ENCODE data around the gene WHRN.

WHRN gene

DNA sequence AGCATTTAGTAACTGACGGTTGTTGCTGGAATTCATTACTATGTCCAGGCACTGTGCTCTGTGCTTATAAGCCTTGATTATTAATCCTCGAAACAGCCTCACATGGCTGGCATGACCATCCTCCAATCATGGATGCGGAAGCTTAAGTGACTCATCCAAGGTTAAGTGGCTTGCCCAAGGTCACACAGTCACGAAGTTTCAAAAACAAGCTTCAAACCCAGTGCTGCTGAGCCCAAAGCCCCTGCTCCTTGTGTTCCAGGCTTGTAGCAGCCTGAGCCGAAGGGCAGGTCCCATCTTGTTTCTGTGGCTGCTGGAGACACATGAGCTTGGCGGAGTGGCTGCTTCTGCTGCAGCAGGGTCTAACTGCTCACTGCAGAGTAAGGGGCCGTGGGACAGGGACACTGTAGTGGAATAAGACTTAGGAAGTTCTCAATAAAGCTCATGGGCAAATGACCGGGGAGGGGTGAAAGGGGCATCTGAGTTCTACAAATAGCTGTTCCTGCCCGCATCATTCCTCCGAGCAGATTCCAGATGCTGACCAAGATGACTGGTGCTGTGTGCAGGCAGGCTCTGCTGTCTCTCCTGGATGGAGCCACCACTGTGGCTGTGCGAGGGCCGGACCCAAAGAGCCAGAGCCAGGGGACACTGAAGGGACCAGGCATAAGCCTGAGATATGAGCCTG, 32.4 kb downstream of the WHRN start:
- DNase-seq (ENCODE audit: low read depth, low spot score), result no peak

DNA sequence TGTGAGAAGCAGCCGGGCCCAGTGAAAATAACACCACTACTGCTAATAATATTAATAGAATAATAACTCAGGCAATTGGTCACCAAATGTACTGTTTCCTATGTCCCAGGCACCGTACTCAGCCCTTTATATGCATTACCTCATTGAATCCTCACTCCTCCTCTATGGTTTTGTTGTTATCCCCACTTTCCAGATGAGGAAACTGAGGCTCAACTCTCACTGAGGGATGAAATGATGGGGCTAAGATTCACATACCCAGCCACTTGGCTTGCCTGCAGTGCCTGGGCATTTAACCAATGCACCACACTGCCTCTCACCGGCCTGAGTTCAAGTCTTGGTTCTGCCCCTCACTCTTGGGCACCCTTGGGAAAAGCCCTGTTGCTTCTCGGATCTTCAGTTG, 34.1 kb downstream of the WHRN start:
- no peak for DNase-seq (ENCODE audit: low read depth, low spot score)

DNA sequence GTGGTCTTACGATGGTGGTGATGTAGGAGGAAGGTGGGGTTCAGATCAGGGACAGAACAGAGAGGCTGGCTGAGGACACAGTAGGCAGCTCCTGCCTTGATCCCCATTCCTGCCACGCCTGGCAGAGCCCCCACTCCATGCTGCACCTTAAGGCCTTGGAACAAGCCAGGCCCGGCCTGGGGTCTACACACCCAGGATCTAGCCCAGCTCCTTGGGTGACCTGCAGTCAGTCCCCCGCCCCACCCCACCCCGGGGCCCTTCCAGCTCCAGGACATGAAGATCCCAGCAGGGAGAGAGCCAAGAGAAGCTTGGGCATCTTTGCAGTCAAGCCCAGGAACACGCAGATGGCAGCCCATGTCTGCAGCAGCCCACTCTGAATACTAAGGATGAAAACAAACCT, 34.7 kb downstream of the WHRN start:
- no peak for DNase-seq (ENCODE audit: low read depth, low spot score)

DNA sequence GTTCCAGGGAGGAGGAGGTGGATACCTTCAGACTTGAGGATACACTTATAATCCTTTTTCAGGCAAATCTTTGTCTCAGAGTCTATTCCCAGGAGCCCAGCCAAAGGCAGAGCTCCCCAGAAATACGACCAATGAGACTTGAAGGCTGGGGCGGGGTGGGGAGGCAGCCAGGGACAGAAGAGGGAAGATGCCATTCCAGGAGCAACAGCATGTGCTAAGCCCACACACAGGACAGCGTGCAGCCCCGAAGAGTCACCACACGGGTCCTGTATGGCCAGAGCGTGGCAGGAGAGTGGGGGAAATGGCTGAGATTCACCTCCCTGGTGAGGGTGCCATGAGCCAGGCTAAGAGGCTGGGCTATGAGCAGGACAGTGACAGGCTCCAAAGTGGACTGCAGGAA, 35.2 kb downstream of the WHRN start:
- DNase-seq (ENCODE audit: low read depth, low spot score), result no peak

DNA sequence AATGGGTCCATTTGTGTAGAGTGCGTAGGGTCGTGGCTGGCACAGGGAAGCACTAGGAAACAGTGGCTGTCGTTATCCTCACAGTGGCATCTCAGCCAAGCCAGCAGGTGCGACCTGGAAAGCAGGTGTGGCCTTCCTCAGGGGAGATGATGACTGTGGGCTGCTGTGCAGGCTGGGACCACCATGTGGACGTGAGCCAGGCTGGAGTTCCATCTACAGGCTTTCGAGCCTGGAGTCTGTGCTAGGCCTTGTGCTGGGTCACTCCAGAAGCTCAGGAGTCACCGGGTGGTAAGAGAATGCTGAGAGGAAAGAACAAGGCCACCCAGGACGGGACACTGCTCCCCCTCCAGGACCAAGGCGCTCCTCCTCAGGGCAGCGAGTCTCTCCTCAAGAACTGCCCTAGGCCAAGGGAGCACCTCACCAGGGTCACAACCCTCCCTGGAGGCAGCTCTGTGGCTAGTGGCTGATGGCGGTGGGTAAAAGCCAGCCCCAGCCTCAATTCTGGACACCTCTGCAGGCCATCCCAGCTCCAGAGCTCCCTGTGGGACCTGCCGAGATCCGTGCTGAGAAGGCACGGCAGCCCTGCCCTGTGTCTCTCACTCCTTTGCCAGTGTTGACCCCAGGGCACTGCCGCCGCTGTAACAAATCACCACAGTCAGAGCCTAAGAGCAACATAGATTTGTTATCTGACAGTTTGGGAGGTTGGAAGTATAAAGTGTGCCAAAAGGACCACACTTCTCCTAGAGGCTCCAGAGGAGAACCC, 36.0 kb downstream of the WHRN start:
- DNase-seq (ENCODE audit: low read depth, low spot score), result no peak

DNA sequence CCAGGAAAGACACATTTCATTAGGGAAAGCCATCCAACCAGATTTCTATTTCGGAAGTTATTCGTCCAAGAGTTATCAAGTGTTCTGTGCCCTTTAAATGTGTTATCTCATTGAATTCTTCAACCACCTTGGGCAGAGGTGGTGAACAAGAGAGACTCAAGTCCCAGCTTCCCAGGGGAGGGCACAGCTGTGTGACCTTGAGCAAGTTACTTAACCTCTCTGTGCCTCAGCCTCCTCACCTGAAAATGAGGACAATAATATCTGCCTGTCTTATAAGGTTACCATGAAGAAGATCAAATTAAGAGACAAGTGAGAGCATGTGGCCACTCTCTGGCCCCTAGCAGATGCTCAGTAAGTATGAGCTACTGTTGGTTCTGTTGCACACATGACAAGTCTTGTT, 37.4 kb downstream of the WHRN start:
- no peak for DNase-seq (ENCODE audit: low read depth, low spot score)

DNA sequence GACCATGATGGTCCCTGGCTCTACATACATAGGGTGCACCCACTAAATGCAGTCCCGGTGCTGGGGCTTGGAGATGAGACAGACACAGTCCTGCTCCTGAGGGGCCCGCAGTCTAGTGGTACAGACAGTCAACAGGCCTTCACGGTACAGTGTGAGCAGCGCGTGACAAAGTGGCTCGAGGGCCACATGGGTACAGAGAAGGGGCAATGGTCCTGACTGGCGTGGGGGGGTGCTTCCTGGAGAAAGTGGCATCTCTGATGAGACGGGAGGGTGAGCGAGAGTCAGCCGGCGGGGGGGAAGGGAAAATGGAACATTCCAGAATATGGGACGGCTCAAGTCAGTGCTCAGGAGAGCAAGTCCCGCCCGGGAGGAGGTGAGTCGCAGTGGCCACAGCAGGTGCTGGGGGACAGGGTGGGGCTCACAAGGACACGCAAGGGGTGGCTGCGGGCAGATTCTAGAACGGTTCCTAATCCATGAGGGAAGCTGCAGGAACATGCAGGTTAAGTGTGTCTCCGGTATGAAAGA, 38.0 kb downstream of the WHRN start:
- DNase-seq (ENCODE audit: low read depth, low spot score), result no peak

DNA sequence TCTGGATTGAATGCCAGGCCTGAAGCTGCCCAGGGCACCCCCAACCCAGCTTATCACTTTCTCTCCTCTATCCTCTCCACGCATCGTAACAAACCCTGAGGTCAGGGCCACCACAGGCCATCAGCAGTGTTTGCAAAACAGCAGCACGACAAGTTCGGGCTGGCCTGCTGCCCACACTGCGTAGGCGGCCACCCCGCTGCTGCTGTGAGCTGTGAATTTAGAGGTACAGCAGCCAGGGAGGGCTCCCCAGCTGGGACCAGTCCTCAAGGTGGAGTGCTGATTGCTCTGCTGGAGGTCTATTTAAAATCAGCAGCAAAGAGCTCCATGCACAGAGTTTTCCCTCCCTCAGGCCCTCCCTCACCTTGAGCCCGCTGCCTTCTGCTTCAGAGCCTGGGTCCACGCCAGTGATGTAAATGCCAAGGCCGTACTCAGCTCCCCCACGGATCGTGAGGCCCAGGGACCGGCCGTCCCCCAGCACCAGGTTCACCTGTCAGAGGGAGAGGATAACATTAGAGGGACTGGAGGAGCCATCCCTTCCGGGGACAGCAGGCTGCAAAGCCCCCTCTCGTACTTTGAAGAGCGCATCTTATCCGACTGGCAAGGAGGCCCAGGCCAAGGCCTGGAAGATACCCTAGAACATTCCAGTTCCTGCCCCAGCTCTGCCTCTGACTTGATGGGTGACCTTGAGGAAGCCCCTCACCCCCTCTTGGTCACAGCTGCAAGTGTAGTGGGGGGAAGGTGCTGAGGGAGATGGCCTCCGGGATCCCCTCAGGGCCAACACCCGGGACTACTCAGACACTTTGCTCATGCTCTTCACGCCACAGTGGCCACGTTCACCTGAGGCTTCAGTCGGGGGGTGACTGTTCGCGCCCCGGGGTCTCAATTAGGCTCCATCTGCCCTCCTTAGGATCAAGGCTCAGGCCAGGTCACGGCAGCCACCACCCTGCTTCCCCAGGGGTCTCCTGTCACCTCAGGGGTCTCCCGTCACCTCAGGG, 39.1 kb downstream of the WHRN start:
- DNase-seq (ENCODE audit: low read depth, low spot score), result no peak

DNA sequence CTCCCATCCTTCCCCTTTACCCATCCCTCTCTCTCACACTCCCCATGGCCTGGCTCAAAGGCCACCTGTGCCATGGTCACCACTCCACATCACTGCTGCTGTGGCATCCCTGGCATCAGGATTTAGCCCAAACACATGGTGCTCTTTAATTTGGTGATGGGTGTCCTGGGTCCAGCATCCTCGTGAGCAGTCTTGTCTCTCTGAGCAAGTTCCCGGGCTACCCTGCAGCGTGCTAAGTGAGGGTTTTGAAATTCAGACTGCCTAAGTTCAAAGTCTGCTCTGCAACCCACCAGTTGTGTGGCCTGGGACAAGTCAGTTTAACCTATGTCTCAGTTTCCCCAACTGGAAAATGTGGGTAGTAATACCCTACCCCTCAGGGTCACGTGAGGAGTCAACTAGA, 39.9 kb downstream of the WHRN start:
- no peak for DNase-seq (ENCODE audit: low read depth, low spot score)

DNA sequence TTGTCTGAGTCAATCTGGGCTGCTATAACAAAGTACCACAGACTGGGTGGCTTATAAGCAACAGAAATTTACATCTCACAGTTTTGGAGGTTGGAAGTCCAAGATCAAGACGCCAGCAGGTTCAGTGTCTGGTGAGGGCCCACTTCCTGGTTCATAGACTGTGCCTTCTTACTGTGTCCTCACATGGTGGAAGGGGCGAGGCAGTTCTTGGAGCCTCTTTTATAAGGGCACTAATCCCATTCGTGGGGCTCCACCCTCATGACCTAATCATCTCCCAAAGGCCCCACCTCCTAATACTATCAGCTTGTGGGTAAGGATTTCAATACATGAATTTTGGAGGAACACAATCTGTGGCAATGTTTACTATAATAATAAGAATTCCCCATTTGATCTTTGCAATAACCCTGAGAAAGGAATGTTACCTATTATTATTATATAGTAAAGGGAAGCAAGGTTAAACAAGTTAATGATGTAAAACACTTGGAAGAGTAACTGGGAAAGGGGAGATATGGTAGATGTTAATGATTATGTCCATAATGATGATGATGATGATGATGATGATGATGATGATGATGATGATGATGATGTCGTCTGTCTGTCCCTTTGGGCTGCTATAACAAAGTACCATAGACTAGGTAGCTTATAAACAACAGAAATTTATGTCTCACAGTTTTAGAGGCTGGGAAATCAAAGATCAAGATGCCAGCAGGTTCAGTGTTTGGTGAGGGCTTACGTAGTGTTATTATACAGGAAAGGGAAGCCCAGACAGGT, 40.8 kb downstream of the WHRN start:
- no peak for DNase-seq (ENCODE audit: low read depth, low spot score)

DNA sequence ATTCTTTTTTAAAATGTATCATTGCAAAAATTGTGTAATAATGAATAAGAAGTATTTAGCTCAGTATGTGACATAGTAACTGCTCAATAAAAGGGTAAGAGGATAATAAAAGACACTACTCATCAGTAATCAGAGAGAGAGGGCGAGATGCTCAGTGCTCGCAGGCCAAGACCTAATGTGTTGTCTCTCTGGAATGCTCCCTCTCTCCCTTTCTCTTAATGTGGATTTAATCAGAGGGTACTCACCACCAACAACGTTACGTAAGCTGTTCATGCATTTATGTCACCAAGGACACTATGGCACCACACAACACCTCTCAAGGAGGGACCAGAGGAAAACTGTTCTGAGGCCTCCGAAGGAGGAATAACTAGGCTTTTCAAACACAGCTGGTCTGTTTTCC, 42.5 kb downstream of the WHRN start:
- DNase-seq (ENCODE audit: low read depth, low spot score), result no peak

DNA sequence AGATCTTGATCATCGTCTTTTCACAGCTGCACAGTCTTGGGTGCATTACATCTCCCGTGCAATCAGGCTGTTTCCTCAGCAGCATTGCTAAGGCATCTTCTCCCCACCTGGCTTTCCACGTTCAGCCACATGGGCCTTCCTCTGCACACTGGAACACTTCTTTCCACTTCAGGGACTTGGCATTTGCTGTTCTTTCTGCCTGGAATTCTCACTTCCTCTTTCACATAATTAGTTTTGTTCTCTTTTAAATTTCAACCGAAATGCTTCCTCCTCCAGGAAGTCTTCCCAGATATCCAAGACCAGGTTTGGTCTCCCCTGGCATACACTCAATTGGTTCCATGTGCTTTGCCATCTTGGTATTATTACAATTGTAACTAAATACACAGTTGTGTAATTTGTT, 43.8 kb downstream of the WHRN start:
- no peak for DNase-seq (ENCODE audit: low read depth, low spot score)

DNA sequence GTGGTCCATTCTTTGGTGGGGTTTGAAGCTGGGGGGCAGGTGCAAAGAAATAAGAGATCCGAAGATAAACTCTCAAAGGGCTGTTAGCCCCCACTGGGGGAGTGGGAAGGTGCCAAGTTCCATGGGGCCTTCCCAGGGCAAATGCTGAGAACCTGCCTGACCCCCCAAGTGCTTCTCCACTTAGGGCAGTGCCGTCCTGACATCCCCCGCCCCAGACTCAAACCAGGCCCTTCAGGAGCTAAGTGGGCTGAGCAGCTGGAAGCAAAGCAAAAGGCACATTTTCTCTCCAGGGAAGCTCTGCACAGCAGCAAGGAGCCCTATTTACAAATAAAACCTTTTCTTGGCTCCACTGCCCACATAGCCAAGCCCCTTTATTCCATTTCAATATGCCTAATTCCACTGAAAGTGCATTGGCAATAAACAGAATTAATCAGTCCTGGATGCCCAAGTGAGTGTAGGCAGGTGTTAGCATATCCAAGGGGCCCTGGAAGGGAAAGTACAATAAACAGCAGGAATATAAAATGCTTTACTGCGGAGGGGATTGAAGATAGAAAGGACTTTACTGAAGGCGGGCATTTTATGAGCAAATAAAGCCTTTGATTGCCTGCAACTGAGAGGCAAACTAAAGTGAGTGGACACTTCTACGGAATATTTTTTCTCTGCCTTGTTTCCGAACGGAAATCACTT, 44.6 kb downstream of the WHRN start:
- no peak for DNase-seq (ENCODE audit: low read depth, low spot score)

DNA sequence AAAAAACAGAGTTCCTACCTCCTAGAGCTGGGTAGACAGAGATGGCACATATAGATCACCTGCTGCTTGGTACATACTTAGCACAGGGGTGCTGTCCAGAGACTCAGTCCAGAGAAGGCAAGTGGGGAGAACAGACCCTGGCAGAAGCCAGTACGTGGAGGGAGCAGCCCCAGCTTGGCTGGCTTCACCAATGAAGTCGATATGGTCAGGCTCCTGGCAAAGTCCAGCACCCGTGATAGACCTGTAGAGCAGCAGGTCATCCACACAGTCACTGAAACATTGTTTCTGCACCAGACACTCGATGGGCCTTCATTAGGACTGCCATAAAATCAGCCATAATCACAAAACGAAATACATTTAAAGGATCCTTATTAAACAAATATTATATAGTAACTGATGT, 45.8 kb downstream of the WHRN start:
- no peak for DNase-seq (ENCODE audit: low read depth, low spot score)

DNA sequence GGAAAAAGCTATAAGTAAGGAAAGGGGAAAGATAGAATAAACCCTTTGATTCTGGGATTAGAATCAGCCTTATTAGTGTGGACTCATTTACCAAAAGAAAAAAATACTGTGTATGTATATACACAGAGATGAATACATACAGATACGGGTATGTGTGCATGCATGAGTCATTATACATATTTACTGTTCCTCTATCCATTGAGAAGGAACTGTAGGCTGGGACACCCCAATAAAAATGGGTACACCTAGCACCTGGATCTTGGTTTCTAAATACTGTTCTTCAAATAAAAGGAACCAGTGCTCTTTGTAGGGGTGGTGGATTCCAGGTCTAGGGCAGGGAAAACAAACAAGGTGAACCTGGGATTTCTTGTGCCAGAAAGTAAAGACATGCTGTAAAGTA, 48.3 kb downstream of the WHRN start:
- no peak for DNase-seq (ENCODE audit: low read depth, low spot score)

DNA sequence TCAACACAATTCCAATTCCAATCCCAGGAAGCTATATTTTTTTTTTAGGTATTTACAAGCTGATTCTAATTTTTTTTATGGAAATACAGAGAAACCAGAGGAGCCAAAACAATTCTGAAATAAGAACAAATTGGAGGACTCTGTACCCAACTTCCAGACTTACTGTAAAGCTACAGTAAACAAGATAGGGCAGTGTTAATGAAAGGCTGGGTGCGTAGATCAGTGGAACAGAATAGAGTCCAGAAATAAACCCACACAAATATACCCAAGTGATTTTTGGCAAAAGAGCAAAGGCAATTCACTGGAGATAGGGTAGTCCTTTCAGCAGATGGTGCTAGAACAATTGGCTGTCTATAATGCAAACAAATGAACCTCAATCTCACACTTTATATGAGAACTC, 50.6 kb downstream of the WHRN start:
- no peak for DNase-seq (ENCODE audit: low read depth, low spot score)

DNA sequence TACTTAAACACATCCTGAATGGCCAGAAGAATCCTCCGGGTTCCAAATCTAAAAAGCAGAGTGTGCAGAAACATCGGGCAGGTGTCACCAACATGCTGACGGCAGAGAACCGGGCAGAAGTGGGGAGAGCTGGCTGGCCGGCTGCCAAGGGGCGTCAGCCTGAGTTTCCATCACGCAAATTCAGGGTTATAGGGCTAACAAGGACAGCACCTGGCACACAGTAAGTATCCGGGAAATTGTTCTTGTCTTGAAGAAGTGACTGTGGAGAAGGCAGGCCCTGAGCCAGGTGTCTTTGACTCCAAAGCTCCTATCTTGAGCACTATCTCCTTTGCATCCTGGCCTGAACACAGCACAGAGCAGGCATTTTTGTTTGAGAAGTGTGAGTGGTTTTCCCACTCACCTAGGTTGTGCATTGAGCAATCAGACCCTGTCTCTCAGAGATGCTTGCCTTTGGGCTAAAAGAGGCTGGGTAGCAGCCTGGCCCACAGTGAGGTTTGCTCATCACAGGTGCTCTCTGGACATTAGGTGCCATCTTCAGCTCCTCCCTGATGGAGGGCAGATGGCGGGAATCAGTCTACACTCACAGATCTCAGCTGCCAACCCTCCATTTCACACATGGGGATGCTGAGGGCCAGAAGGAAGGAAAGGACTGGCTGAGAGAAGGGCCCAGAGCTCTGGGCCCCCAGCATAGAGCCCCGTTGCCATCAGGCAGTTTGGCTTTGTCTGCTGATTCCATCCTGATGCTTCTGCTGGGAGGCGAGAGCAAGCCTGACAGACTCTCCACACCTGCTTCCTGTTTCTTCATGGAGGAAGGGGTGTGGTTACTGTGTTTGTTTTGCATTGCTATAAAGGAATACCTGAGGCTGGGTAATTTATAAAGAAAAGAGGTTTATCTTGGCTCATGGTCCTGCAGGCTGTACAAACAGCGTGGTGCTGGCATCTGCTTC, 52.8 kb downstream of the WHRN start:
- no peak for DNase-seq (ENCODE audit: low read depth, low spot score)

DNA sequence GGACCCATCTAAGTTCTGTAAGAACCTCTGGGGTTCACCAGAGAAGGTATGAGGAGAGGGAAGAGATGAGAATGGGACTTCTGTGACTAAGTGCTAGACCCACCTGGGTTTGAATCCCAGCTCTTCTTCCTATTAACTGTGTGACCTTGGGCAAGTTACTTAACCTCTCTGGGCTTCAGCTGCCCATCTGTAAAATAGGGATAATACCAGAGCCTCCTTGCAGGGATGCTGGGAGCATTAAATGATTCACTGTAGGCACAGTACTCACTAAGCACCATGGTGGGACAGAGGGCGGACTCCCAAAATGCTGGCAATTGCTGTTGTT, 53.6 kb downstream of the WHRN start:
- DNase-seq (ENCODE audit: low read depth, low spot score), result no peak

DNA sequence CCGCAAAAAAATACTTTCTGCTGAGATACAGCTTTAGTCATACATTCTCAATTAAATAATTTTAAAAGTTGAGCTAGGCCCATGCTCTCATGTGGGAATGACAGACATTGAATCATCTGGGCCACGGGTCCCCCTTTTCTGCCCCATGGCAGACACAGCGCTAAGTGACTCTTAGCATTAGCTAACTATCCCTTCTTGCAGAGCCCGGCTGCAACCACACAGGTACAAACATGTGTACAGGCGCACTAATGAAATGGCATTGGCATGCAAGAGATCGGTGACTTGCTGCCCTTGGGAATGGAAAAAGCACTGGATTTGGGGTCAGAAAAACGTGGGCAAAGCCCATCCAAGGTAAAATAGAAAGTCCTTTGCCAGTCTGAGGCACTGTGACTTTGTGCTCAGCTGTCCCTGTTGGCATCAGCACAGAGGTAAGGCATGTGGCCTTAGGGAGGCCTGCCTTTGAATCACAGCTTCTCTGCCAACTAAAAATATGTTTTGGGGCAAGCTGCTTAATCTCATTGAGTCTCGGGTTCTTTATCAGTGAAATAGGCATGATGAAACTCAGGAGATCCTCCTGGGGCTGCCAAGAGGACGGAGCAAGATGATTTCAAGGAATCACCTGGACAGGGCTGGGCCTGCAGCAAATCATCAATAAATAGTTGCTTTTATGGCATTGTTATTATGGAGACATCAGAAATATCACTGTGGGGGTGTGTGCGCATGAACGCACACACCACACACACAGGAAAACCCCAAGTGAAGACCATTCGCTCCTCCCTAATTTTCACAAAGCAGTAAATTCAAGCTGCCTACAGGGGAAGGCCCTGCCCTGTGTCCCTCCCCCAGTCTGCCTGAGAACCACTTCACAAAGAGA, 54.2 kb downstream of the WHRN start:
- DNase-seq (ENCODE audit: low read depth, low spot score), result no peak
